ENCODE results near the gene SMIM12.

Gene SMIM12

GRCh38 chr1:34843392-34844251 lies 15.9 kb downstream of the SMIM12 start:
- no peak overlapping the region for H3K4me2 ChIP-seq (ENCODE audit: low read length)
- H3K9me3 ChIP-seq (ENCODE audit: low read length) = no peaks in the 10 kb centered on the region
- H3K27ac ChIP-seq (ENCODE audit: low read depth, low read length, poor library complexity, severe bottlenecking) = no peak overlapping the region
- no peak for TF ChIP-seq CTCF (IDR thresholded peaks at IDR 0.05; ENCODE audit: low read length)
- no peak for TF ChIP-seq EZH2 (IDR thresholded peaks at IDR 0.05; ENCODE audit: borderline replicate concordance, low read length)
- no peak overlapping the region for H3K9ac ChIP-seq (ENCODE audit: low read length)
- H3K4me3 ChIP-seq (ENCODE audit: low read depth, low read length, poor library complexity, severe bottlenecking) = no peak overlapping the region
- no peaks in the 10 kb centered on the region for H3F3A ChIP-seq (ENCODE audit: insufficient read depth, low read length)
- H3K36me3 ChIP-seq (ENCODE audit: insufficient read depth, low read length) = no peaks in the 10 kb centered on the region
- H3K79me2 ChIP-seq (ENCODE audit: insufficient read depth, low read length) = no peaks in the 10 kb centered on the region
- H3K4me1 ChIP-seq (ENCODE audit: insufficient read depth, low read length, severe bottlenecking) = no peaks in the 10 kb centered on the region
- no peaks in the 10 kb centered on the region for H3K27me3 ChIP-seq (ENCODE audit: insufficient read depth, low read length)
- H3K9me2 ChIP-seq (ENCODE audit: low read depth, low read length) = no peaks in the 10 kb centered on the region
- H4K20me1 ChIP-seq (ENCODE audit: insufficient read depth, low read length) = no peaks in the 10 kb centered on the region
- H2AFZ ChIP-seq (ENCODE audit: low read length) = no peak overlapping the region

GRCh38 chr1:34842952-34843371 lies 16.6 kb downstream of the SMIM12 start:
- H3K27ac ChIP-seq (ENCODE audit: low read depth, low read length, poor library complexity, severe bottlenecking) = no peak overlapping the region
- H3K4me1 ChIP-seq (ENCODE audit: insufficient read depth, low read length, severe bottlenecking) = no peaks in the 10 kb centered on the region
- H3K36me3 ChIP-seq (ENCODE audit: insufficient read depth, low read length) = no peaks in the 10 kb centered on the region
- H3K9ac ChIP-seq (ENCODE audit: low read length) = no peak overlapping the region
- H3K27me3 ChIP-seq (ENCODE audit: insufficient read depth, low read length) = no peaks in the 10 kb centered on the region
- no peak overlapping the region for H2AFZ ChIP-seq (ENCODE audit: low read length)
- no peaks in the 10 kb centered on the region for H3K9me2 ChIP-seq (ENCODE audit: low read depth, low read length)
- H3K4me3 ChIP-seq (ENCODE audit: low read depth, low read length, poor library complexity, severe bottlenecking) = no peak overlapping the region
- H3K79me2 ChIP-seq (ENCODE audit: insufficient read depth, low read length) = no peaks in the 10 kb centered on the region
- H3K4me2 ChIP-seq (ENCODE audit: low read length) = no peak overlapping the region
- no peaks in the 10 kb centered on the region for H4K20me1 ChIP-seq (ENCODE audit: insufficient read depth, low read length)
- H3F3A ChIP-seq (ENCODE audit: insufficient read depth, low read length) = no peaks in the 10 kb centered on the region
- no peaks in the 10 kb centered on the region for H3K9me3 ChIP-seq (ENCODE audit: low read length)
- TF ChIP-seq EZH2 (IDR thresholded peaks at IDR 0.05; ENCODE audit: borderline replicate concordance, low read length) (no peak), CTCF (IDR thresholded peaks at IDR 0.05; ENCODE audit: low read length) (no peak)

GRCh38 chr1:34842073-34842472 lies 17.5 kb downstream of the SMIM12 start:
- no peak overlapping the region for H3K27ac ChIP-seq (ENCODE audit: low read depth, low read length, poor library complexity, severe bottlenecking)
- H3K36me3 ChIP-seq (ENCODE audit: insufficient read depth, low read length) = no peaks in the 10 kb centered on the region
- H3K27me3 ChIP-seq (ENCODE audit: insufficient read depth, low read length) = no peaks in the 10 kb centered on the region
- no peaks in the 10 kb centered on the region for H3K9me2 ChIP-seq (ENCODE audit: low read depth, low read length)
- no peaks in the 10 kb centered on the region for H3K4me1 ChIP-seq (ENCODE audit: insufficient read depth, low read length, severe bottlenecking)
- H3K4me2 ChIP-seq (ENCODE audit: low read length) = no peak overlapping the region
- TF ChIP-seq EZH2 (IDR thresholded peaks at IDR 0.05; ENCODE audit: borderline replicate concordance, low read length) (no peak), CTCF (IDR thresholded peaks at IDR 0.05; ENCODE audit: low read length) (no peak)
- no peaks in the 10 kb centered on the region for H3K9me3 ChIP-seq (ENCODE audit: low read length)
- no peak overlapping the region for H3K9ac ChIP-seq (ENCODE audit: low read length)
- no peak overlapping the region for H2AFZ ChIP-seq (ENCODE audit: low read length)
- no peaks in the 10 kb centered on the region for H3K79me2 ChIP-seq (ENCODE audit: insufficient read depth, low read length)
- H3K4me3 ChIP-seq (ENCODE audit: low read depth, low read length, poor library complexity, severe bottlenecking) = no peak overlapping the region
- H3F3A ChIP-seq (ENCODE audit: insufficient read depth, low read length) = no peaks in the 10 kb centered on the region
- no peaks in the 10 kb centered on the region for H4K20me1 ChIP-seq (ENCODE audit: insufficient read depth, low read length)
